Smooth muscle cell (in vitro differentiated cells): Measurements from ENCODE around the gene ACP3. TPM values are rescaled to one million over a fixed set of nuclear protein-coding genes. Genes with fewer than 3 reads are reported as not detected.
A peak's percentile ranks its signal among the peaks of the same experiment; 100 is the strongest.

Source experiments
- DNase-seq: peaks from one replicate; lab custom pipeline; 2025; ENCODE audit not compliant: unreplicated experiment; lab: John Stamatoyannopoulos, UW
- H2AFZ ChIP-seq: fragments of 200-600 bp; sonication (generic); 2 replicates; pipeline ENCODE4 v1.6.0; 2016; ENCODE audit warnings: antibody characterized with exemption, low read depth, mild to moderate bottlenecking
- H3F3A ChIP-seq: fragments of 200-600 bp; sonication (generic); 2 replicates; pipeline ENCODE4 v1.6.0; 2017; ENCODE audit warnings: antibody characterized with exemption, low read depth
- H3K27ac ChIP-seq: fragments of 200-600 bp; sonication (generic); 2 replicates; pipeline ENCODE4 v1.5.1; 2016; ENCODE audit warnings: low read depth, mild to moderate bottlenecking
- H3K27me3 ChIP-seq: fragments of 200-600 bp; sonication (generic); 2 replicates; pipeline ENCODE4 v1.6.1; 2016; ENCODE audit warnings: low read depth, mild to moderate bottlenecking
- H3K36me3 ChIP-seq: fragments of 200-600 bp; sonication (generic); 2 replicates; pipeline ENCODE4 v1.5.1; 2016; ENCODE audit warnings: low read depth
- H3K4me1 ChIP-seq: fragments of 200-600 bp; sonication (generic); 2 replicates; pipeline ENCODE4 v1.5.1; 2016; ENCODE audit warnings: low read depth
- H3K4me2 ChIP-seq: fragments of 200-600 bp; sonication (generic); 2 replicates; pipeline ENCODE4 v1.6.0; 2016; ENCODE audit warnings: mild to moderate bottlenecking
- H3K4me3 ChIP-seq: fragments of 200-600 bp; sonication (generic); 2 replicates; pipeline ENCODE4 v1.5.1; 2016; ENCODE audit warnings: mild to moderate bottlenecking
- H3K79me2 ChIP-seq: fragments of 200-600 bp; sonication (generic); 2 replicates; pipeline ENCODE4 v1.6.0; 2016; ENCODE audit warnings: low read depth, mild to moderate bottlenecking
- H3K9ac ChIP-seq: fragments of 200-600 bp; sonication (generic); 2 replicates; pipeline ENCODE4 v1.6.0; 2016; ENCODE audit warnings: low read depth
- H3K9me3 ChIP-seq: fragments of 200-600 bp; sonication (generic); replicated peaks from 2 replicates; pipeline ENCODE4 v1.5.1; 2016; ENCODE audit warnings: low read depth
- H4K20me1 ChIP-seq: fragments of 200-600 bp; sonication (generic); 2 replicates; pipeline ENCODE4 v1.6.0; 2016; ENCODE audit warnings: low read depth
- WGBS: methylation state at CpG from one replicate; pipeline ENCODE4 v1.1.7; 2016; ENCODE audit warnings: low lambda C conversion rate; 5-methylcytosine and 5-hydroxymethylcytosine counted together
- polyA plus RNA-seq: library from polyadenylated mRNA; unstranded; fragments of >200 nt; fragmentation: Nextera tagmentation; extraction: Ambion mirVana; gene quantifications from 2 replicates; pipeline ENCODE4 v1.2.1, GENCODE V29; 2016
- total RNA-seq: library from RNA; depleted of rRNA; stranded (reverse); fragments of >200 nt; gene quantifications from 2 replicates; pipeline ENCODE4 v1.2.3, GENCODE V29; 2014
- TF ChIP-seq, protein P1 (sequence below): fragments of 200-600 bp; sonication (generic); IDR thresholded peaks from 2 replicates; pipeline ENCODE4 v1.5.1; 2017; ENCODE audit warnings: borderline replicate concordance, mild to moderate bottlenecking, antibody characterized with exemption; ENCODE audit not compliant: insufficient read depth, poor library complexity, severe bottlenecking

ACP3 gene
- total and polyA plus RNA-seq, 2 experiments from 2014 or later: 35.8 to 36.6 TPM

DNA sequence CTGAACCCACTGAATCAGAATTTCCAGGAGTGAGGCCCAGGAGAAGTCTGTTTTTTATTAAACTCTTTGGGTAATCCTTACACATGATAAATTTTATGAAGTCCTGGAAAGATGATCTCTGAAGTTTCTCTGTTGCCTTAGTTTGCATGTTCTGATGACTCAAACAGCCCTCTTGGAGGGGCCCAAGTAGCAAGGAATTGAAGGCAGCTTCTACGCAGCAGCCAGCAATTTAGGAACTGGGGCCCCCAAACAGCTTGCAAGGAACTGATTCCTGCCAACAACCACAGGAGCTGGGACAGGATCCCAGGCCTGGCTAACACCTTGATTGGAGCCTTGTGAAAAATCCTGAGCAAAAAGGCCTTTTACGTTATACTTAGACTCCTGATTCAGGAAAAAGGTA is 5.4 kb upstream of the ACP3 start:
- TF ChIP-seq, protein P1, sequence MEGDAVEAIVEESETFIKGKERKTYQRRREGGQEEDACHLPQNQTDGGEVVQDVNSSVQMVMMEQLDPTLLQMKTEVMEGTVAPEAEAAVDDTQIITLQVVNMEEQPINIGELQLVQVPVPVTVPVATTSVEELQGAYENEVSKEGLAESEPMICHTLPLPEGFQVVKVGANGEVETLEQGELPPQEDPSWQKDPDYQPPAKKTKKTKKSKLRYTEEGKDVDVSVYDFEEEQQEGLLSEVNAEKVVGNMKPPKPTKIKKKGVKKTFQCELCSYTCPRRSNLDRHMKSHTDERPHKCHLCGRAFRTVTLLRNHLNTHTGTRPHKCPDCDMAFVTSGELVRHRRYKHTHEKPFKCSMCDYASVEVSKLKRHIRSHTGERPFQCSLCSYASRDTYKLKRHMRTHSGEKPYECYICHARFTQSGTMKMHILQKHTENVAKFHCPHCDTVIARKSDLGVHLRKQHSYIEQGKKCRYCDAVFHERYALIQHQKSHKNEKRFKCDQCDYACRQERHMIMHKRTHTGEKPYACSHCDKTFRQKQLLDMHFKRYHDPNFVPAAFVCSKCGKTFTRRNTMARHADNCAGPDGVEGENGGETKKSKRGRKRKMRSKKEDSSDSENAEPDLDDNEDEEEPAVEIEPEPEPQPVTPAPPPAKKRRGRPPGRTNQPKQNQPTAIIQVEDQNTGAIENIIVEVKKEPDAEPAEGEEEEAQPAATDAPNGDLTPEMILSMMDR: no peak
- no peaks in the 10 kb centered on the region for H3K79me2 ChIP-seq
- peaks cover 4% of the 10 kb centered on the region for H3F3A ChIP-seq
- H2AFZ ChIP-seq: peak overlapping the region; percentile 91
- H3K4me1 ChIP-seq: peaks cover 10% of the 10 kb centered on the region
- H3K27ac ChIP-seq: peak overlapping the region; percentile 76
- no peak overlapping the region for H3K4me3 ChIP-seq
- no peak for DNase-seq
- H3K27me3 ChIP-seq: no peaks in the 10 kb centered on the region
- 19% methylated on average over 2 of the region's 2 CpGs for WGBS
- no peaks in the 10 kb centered on the region for H3K36me3 ChIP-seq
- peak overlapping the region; percentile 81 for H3K4me2 ChIP-seq
- H3K9me3 ChIP-seq: no peaks in the 10 kb centered on the region
- peak overlapping the region; percentile 31 for H3K9ac ChIP-seq
- no peaks in the 10 kb centered on the region for H4K20me1 ChIP-seq

GRCh38 chr3:132315851-132316250 is 1.4 kb upstream of the ACP3 start:
- Histone ChIP-seq H3K9ac (no peak overlapping the region), H3K36me3 (no peaks in the 10 kb centered on the region), H4K20me1 (no peaks in the 10 kb centered on the region), H3K79me2 (no peaks in the 10 kb centered on the region), H2AFZ (no peak overlapping the region), H3K4me2 (no peak overlapping the region), H3K27ac (no peak overlapping the region), H3K4me1 (peaks cover 29% of the 10 kb centered on the region), H3F3A (peaks cover 13% of the 10 kb centered on the region), H3K27me3 (no peaks in the 10 kb centered on the region), H3K4me3 (no peak overlapping the region), H3K9me3 (no peaks in the 10 kb centered on the region)
- WGBS: 83% methylated on average over 1 of the region's 1 CpG
- TF ChIP-seq, protein P1: no peak
- no peak for DNase-seq

- H3K36me3 ChIP-seq: no peaks in the 10 kb centered on the region
- H3K27me3 ChIP-seq: no peaks in the 10 kb centered on the region
- H4K20me1 ChIP-seq: no peaks in the 10 kb centered on the region
- peak overlapping the region; percentile 38 for H3K4me3 ChIP-seq
- H3K79me2 ChIP-seq: no peaks in the 10 kb centered on the region
- no peaks in the 10 kb centered on the region for H3K9me3 ChIP-seq
- WGBS: 21% methylated on average over 1 of the region's 1 CpG
- no peak for DNase-seq
- peaks cover 13% of the 10 kb centered on the region for H3F3A ChIP-seq
- H2AFZ ChIP-seq: peak overlapping the region; percentile 49
- TF ChIP-seq, protein P1: no peak
- peak overlapping the region; percentile 14 for H3K9ac ChIP-seq
- H3K4me2 ChIP-seq: peak overlapping the region; percentile 78
- peaks cover 19% of the 10 kb centered on the region for H3K4me1 ChIP-seq
- H3K27ac ChIP-seq: peak overlapping the region; percentile 86
These were observed 1.2 kb downstream of the ACP3 start for GRCh38 chr3:132318451-132318850.

GRCh38 chr3:132321304-132321703 is 4.1 kb downstream of the ACP3 start:
- Histone ChIP-seq H2AFZ (no peak overlapping the region), H3K27ac (no peak overlapping the region), H3K4me2 (no peak overlapping the region), H4K20me1 (no peaks in the 10 kb centered on the region), H3F3A (peaks cover 13% of the 10 kb centered on the region), H3K9me3 (no peaks in the 10 kb centered on the region), H3K27me3 (no peaks in the 10 kb centered on the region), H3K36me3 (no peaks in the 10 kb centered on the region), H3K79me2 (no peaks in the 10 kb centered on the region), H3K9ac (no peak overlapping the region), H3K4me1 (peaks cover 19% of the 10 kb centered on the region), H3K4me3 (no peak overlapping the region)
- DNase-seq: no peak
- TF ChIP-seq, protein P1: no peak
- WGBS: 79% methylated on average over 3 of the region's 3 CpGs
